Upper lobe of left lung (tissue), 6 donors: ENCODE results near the gene EFHD2. TPM values are rescaled to one million over a fixed set of nuclear protein-coding genes. Genes with fewer than 3 reads are reported as not detected.

Source experiments
- ATAC-seq, 2 donors: fragments of 200-7000 bp; cut with Tn5 transposase; one replicate each; pipeline ENCODE4 v1.9.1; 2022; ENCODE audit warnings: mild to moderate bottlenecking in 2 of 2, moderate library complexity in 2 of 2; ENCODE audit not compliant: low FRiP score in 2 of 2
- DNase-seq, 2 donors: peaks; one replicate each; pipeline ENCODE4 v3.0.0-alpha.2; 2019 to 2020
- H3K27ac ChIP-seq, 4 donors: fragments of 200-600 bp; sonication (generic); one replicate each; pipeline ENCODE4 v1.5.1; 2016 to 2019
- H3K27me3 ChIP-seq, 4 donors: fragments of 200-600 bp; sonication (generic); one replicate each; pipeline ENCODE4 v1.5.1; 2017 to 2019
- H3K36me3 ChIP-seq, 4 donors: fragments of 200-600 bp; sonication (generic); one replicate each; pipeline ENCODE4 v1.5.1; 2016 to 2019
- H3K4me1 ChIP-seq, 4 donors: fragments of 200-600 bp; sonication (generic); one replicate each; pipeline ENCODE4 v1.5.1; 2018 to 2019
- H3K4me3 ChIP-seq, 4 donors: fragments of 200-600 bp; sonication (generic); one replicate each; pipeline ENCODE4 v1.5.1; 2017 to 2019; ENCODE audit warnings: mild to moderate bottlenecking in 2 of 4, moderate library complexity in 1 of 4
- H3K9me3 ChIP-seq, 4 donors: fragments of 200-600 bp; sonication (generic); one replicate each; pipeline ENCODE4 v1.5.1; 2018 to 2019
- CTCF ChIP-seq, 6 experiments: fragments of 450-650 bp in 4 of 6; fragments of 200-600 bp in 2 of 6; sonication (generic) in 2 of 6; IDR thresholded peaks; one replicate each; pipeline ENCODE4 v1.5.1; 2016 to 2019; ENCODE audit warnings: antibody characterized with exemption in 6 of 6
- EP300 ChIP-seq, 4 donors: sonication (generic); formaldehyde crosslinking; IDR thresholded peaks; one replicate each; pipeline ENCODE4 v1.5.1; 2017; ENCODE audit warnings: antibody characterized with exemption in 4 of 4, control low read depth in 2 of 4
- POLR2A ChIP-seq, 4 donors: fragments of 450-650 bp; IDR thresholded peaks; one replicate each; pipeline ENCODE4 v1.5.1; 2016 to 2017; ENCODE audit warnings: antibody characterized with exemption in 4 of 4, mild to moderate bottlenecking in 2 of 4
- POLR2AphosphoS5 ChIP-seq, 2 donors: sonication (generic); formaldehyde crosslinking; IDR thresholded peaks; one replicate each; pipeline ENCODE4 v1.5.1; 2017; ENCODE audit warnings: antibody characterized with exemption in 2 of 2
- WGBS, 2 donors: methylation state at CpG; one replicate each; pipeline ENCODE4 v1.1.5; 2017 to 2018; 5-methylcytosine and 5-hydroxymethylcytosine counted together
- total RNA-seq, 6 donors: library from RNA; depleted of rRNA in 4 of 6; stranded (reverse); fragments of >200 nt in 4 of 6; gene quantifications; one replicate each; pipeline versions ENCODE4 v1.1.0 to v1.2.1, GENCODE V29; 2016 to 2021
- donor health status: DM: no; HTN: no; CAD: no; lungs with moderate emphysema.
- donor health status: DM: no; HTN: yes; CAD: no; lungs with severe emphysema.

The EFHD2 gene
- total RNA-seq, result 100 to 1,000 TPM in 1 of 6 donors, 10 to 100 TPM in 5; 62.9 to 123 (median 91.2) TPM

DNA sequence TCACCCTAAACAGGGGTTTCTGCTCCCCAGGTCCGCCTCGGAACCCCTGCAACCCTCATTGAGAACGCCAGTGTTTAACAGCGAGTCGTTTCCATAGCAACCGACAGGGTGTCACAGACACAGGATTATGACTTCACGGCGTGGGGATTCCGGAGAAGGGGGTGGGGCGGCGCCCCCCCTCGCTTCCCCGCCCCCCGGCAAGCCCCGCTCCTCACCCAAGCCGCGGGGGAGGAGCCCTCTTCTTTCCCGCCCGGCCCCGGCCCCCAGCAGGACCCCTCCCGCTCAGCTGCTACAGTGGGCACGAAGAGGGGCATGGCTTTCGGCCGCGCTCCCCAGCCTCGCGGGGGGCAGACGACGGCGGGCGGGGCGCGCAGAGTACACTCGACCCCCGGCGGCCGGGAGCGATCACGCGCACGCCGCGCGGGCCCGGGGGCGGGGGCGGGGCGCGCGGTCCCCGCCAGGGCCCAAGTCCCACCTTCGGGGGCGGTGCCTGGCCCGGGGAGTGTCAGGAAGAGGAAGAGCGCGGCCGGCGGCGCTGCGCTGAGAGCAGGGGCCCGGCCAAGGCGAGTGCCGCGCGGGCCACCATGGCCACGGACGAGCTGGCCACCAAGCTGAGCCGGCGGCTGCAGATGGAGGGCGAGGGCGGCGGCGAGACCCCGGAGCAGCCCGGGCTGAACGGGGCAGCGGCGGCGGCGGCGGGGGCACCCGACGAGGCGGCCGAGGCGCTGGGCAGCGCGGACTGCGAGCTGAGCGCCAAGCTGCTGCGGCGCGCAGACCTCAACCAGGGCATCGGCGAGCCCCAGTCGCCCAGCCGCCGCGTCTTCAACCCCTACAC is at the start of gene EFHD2:
Gene EFHD2, plus strand, starts transcription at position 501 of the 835 bp plus-strand sequence. Its CDS starts 84 bp downstream, at position 585.
- TF ChIP-seq CTCF (IDR thresholded peaks at IDR 0.05) (peak in 4 of 6 experiments; percentile 1 to 23 (median 12)), POLR2A (IDR thresholded peaks at IDR 0.05) (peak in 3 of 4 donors; percentile 79 to 95 (median 94)), POLR2AphosphoS5 (IDR thresholded peaks at IDR 0.05) (peak; percentile 71 to 87), EP300 (IDR thresholded peaks at IDR 0.05) (no peak)
- Histone ChIP-seq H3K27me3 (no peaks in the 10 kb centered on the region), H3K27ac (peak within 1 kb of the TSS; percentile 85 to 90 (median 86)), H3K9me3 (no peaks in the 10 kb centered on the region), H3K4me3 (peak within 1 kb of the TSS; percentile 93 to 97 (median 96)), H3K4me1 (peaks cover 16 to 55% (median 41%) of the 10 kb centered on the region in 4 donors), H3K36me3 (peaks cover 0 to 5% (median 0%) of the 10 kb centered on the region in 4 donors)
- WGBS, 2 donors, result 1% methylated on average over 41 of the region's 99 CpGs; no CpG with 5 or more reads in 1 of the 2 donors
- peak; percentile 83 to 91 for ATAC-seq
- peak; percentile 88 to 96 for DNase-seq

- DNase-seq, result no peak
- WGBS, 2 donors, result 87 to 90% methylated on average over 14 of the region's 14 CpGs
- no peak overlapping the region for H3K27ac ChIP-seq
- no peaks in the 10 kb centered on the region for H3K9me3 ChIP-seq
- no peak for ATAC-seq
- H3K27me3 ChIP-seq, result no peaks in the 10 kb centered on the region
- no peaks in the 10 kb centered on the region for H3K4me1 ChIP-seq
- H3K36me3 ChIP-seq, result no peaks in the 10 kb centered on the region
- TF ChIP-seq CTCF (IDR thresholded peaks at IDR 0.05), result no peak
- TF ChIP-seq EP300 (IDR thresholded peaks at IDR 0.05), result no peak
- no peak for TF ChIP-seq POLR2A (IDR thresholded peaks at IDR 0.05)
- no peak for TF ChIP-seq POLR2AphosphoS5 (IDR thresholded peaks at IDR 0.05)
- no peak overlapping the region for H3K4me3 ChIP-seq
These were observed 49.0 kb upstream of the EFHD2 start for GRCh38 chr1:15360700-15361099.

DNA sequence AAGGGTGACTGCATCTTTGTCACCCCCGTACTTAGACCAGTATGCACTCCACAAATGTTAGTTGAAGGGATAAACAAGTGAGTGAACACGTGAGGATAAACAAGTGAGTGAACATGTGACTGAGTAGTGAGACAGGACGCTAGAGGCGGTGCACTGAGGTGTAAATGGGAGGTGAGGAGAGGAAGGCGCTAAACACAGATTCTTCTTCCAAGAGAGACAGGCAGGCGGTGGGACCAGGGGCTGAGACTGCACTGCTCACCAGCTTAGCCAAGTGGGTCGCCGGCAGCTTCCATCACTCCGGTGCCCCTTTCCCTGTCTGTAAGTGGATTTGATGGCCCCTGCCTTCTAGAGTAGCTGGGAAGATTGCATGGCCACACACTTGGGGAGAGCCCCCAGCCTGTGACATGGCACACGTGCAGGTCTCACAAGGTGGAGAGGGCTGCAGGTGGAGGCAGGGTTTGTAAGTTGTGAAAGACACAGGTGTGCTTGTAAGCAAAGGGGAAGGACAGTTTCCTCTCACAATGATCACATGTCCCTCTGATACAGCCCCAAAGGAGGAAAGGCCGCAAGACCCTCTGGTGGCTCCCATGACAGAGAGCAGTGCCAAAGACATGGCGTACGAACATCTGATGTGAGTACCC is 47.5 kb upstream of the EFHD2 start:
- no peaks in the 10 kb centered on the region for H3K4me1 ChIP-seq
- H3K36me3 ChIP-seq, result no peaks in the 10 kb centered on the region
- DNase-seq (no peak), ATAC-seq (no peak)
- no peaks in the 10 kb centered on the region for H3K27me3 ChIP-seq
- TF ChIP-seq POLR2AphosphoS5 (IDR thresholded peaks at IDR 0.05) (no peak), POLR2A (IDR thresholded peaks at IDR 0.05) (no peak), CTCF (IDR thresholded peaks at IDR 0.05) (no peak), EP300 (IDR thresholded peaks at IDR 0.05) (no peak)
- WGBS, 2 donors, result 83 to 88% methylated on average over 11 to 13 of the region's 13 CpGs
- no peak overlapping the region for H3K27ac ChIP-seq
- H3K9me3 ChIP-seq, result no peaks in the 10 kb centered on the region
- H3K4me3 ChIP-seq, result no peak overlapping the region

GRCh38 chr1:15362737-15363128 is 47.0 kb upstream of the EFHD2 start:
- Histone ChIP-seq H3K36me3 (no peaks in the 10 kb centered on the region), H3K9me3 (no peaks in the 10 kb centered on the region), H3K27me3 (no peaks in the 10 kb centered on the region), H3K4me3 (no peak overlapping the region), H3K27ac (no peak overlapping the region), H3K4me1 (no peaks in the 10 kb centered on the region)
- no peak for DNase-seq
- no peak for ATAC-seq
- 57 to 88% methylated on average over 3 to 4 of the region's 4 CpGs for WGBS, 2 donors
- TF ChIP-seq EP300 (IDR thresholded peaks at IDR 0.05) (no peak), CTCF (IDR thresholded peaks at IDR 0.05) (no peak), POLR2AphosphoS5 (IDR thresholded peaks at IDR 0.05) (no peak), POLR2A (IDR thresholded peaks at IDR 0.05) (no peak)
